H7 (cell line): ENCODE results near the gene VAV2. TPM values are rescaled to one million over a fixed set of nuclear protein-coding genes. Genes with fewer than 3 reads are reported as not detected.
A peak's percentile ranks its signal among the peaks of the same experiment; 100 is the strongest.

ENCODE experiments used
- DNase-seq: peaks from one replicate; pipeline ENCODE4 v3.0.0; 2012
- H3K27me3 ChIP-seq: 2 replicates; pipeline ENCODE4 v1.6.0; 2011; ENCODE audit warnings: mild to moderate bottlenecking, low read length; ENCODE audit not compliant: control insufficient read depth, insufficient read depth
- H3K36me3 ChIP-seq: replicated peaks from 2 replicates; pipeline ENCODE4 v1.5.1; 2011; ENCODE audit warnings: low read length; ENCODE audit not compliant: control insufficient read depth, insufficient read depth
- H3K4me3 ChIP-seq: 2 replicates; pipeline ENCODE4 v1.5.1; 2011; ENCODE audit warnings: low read depth, mild to moderate bottlenecking, control low read depth, low read length, moderate library complexity; ENCODE audit not compliant: insufficient read depth
- total RNA-seq: library from RNA; depleted of rRNA; stranded (reverse); fragments of >200 nt; shearing (Covaris generic); gene quantifications from 2 replicates; pipeline ENCODE4 v1.2.3, GENCODE V29; 2014

VAV2 gene
- total RNA-seq, 1 experiment from 2014 or later: 17.7 TPM

- no peaks in the 10 kb centered on the region for H3K27me3 ChIP-seq
- no peak overlapping the region for H3K4me3 ChIP-seq
- peak; percentile 64 for DNase-seq
- no peaks in the 10 kb centered on the region for H3K36me3 ChIP-seq
These were observed 149.3 kb downstream of the VAV2 start for GRCh38 chr9:133842721-133843227.

GRCh38 chr9:133842174-133842573, 149.9 kb downstream of the VAV2 start:
- Histone ChIP-seq H3K4me3 (no peak overlapping the region), H3K27me3 (no peaks in the 10 kb centered on the region), H3K36me3 (no peaks in the 10 kb centered on the region)
- peak; percentile 90 for DNase-seq

DNA sequence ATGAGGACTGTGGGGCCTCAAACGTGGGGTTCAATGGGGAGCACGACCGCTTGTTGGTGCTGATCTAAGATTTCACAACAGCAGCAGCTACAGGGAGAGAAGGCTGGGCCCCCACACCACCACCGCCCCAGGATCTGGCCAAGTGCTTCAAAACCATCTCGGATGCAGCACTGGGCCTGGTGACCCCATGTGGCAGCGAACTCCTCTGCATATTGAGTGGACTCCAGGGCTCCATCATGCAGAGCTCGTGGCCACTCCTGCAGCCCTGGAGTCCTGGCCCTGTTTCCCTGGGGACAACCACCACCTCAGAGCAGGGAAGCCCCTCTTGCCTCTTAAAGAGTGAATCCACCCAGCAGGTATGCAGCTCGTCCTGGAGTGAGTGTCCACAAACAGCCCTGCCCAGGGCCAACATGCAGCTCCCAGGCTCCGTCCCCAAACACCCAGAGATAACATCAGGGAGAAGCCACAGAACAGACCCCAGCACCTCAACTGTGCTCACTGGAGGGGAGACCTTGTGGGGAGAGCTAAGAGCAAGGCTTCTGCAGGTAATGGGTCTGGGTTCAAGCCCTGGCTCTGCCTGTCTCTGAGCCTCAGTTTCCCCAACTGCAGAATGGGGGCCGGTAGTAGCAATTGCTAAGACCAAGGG, 150.8 kb downstream of the VAV2 start:
- Histone ChIP-seq H3K4me3 (no peak overlapping the region), H3K36me3 (no peaks in the 10 kb centered on the region), H3K27me3 (no peaks in the 10 kb centered on the region)
- peak; percentile 61 for DNase-seq

- no peaks in the 10 kb centered on the region for H3K27me3 ChIP-seq
- peak; percentile 94 for DNase-seq
- no peaks in the 10 kb centered on the region for H3K36me3 ChIP-seq
- no peak overlapping the region for H3K4me3 ChIP-seq
These were observed 152.2 kb downstream of the VAV2 start for GRCh38 chr9:133839822-133840329.

GRCh38 chr9:133838859-133839507, 153.1 kb downstream of the VAV2 start:
- H3K36me3 ChIP-seq: no peaks in the 10 kb centered on the region
- no peaks in the 10 kb centered on the region for H3K27me3 ChIP-seq
- H3K4me3 ChIP-seq: no peak overlapping the region
- no peak for DNase-seq

- no peak for DNase-seq
- no peaks in the 10 kb centered on the region for H3K27me3 ChIP-seq
- H3K4me3 ChIP-seq: no peak overlapping the region
- H3K36me3 ChIP-seq: no peaks in the 10 kb centered on the region; the same call in 1 of the 2 replicates
These were observed 154.2 kb downstream of the VAV2 start for GRCh38 chr9:133837627-133838597.

DNA sequence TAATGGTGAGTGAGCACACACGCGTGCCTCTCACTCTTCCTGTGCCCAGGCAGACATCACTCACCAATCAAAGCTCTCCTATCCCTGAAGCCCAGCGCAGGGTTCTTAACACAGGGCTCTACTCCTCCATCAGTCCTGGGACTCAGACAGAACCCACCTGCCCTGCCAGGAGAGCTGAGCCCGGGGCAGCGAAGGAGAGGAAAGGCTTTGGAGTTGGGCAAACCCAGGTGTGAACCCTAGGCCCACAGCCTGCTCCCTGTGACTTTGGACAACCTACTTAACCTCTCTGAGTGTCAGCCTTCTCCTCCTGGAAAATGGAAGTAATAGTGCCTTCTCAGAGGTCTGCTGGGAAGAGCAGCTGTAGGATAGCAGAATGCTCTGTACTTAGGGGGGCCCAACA, 155.3 kb downstream of the VAV2 start:
- DNase-seq: no peak
- no peaks in the 10 kb centered on the region; the same call in 1 of the 2 replicates for H3K36me3 ChIP-seq
- no peaks in the 10 kb centered on the region for H3K27me3 ChIP-seq
- no peak overlapping the region for H3K4me3 ChIP-seq

- DNase-seq: peak; percentile 71
These were observed 155.9 kb downstream of the VAV2 start for GRCh38 chr9:133836001-133836758.

DNA sequence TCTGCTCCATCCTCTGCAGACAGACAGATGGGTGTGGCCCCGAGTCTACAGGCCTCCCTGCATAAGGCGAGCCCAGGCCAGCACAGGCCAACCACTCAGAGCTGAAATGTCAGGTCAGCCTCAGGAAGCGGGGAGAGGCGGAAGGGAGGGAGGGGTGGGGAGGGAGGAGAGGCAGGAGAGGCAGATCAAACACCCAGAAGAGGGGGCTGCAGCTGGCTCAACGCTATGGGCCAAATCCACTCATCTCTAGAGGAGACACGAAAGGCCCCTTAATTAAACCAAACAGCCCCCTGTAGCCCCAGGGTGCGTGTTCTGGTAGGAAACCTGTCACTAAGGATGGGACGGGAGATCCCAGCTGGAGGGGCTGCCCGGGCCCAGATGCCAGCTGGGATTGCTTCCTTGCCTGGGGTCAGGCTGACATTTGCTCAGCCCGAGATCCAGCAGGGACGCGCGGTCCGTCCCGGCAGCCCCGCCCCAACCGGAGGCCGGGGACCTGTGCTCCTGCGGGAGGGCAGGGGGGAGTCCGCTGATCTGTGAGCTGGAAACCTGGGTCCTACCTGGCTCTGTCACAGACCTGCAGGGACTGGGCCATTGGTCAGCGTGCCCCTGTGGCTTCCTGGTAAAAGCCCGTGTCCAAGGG, 156.7 kb downstream of the VAV2 start:
- DNase-seq: peak; percentile 82
- Histone ChIP-seq H3K4me3 (no peak overlapping the region), H3K36me3 (no peaks in the 10 kb centered on the region; the same call in 1 of the 2 replicates), H3K27me3 (no peaks in the 10 kb centered on the region)

More at GRCh38 chr9:133836001-133836758, 155.9 kb downstream of the VAV2 start:
- Histone ChIP-seq H3K4me3 (no peak overlapping the region), H3K27me3 (no peaks in the 10 kb centered on the region), H3K36me3 (no peaks in the 10 kb centered on the region; the same call in 1 of the 2 replicates)

GRCh38 chr9:133834080-133834976, 157.8 kb downstream of the VAV2 start:
- no peaks in the 10 kb centered on the region; the same call in 1 of the 2 replicates for H3K36me3 ChIP-seq
- H3K4me3 ChIP-seq: no peak overlapping the region
- no peak for DNase-seq
- H3K27me3 ChIP-seq: no peaks in the 10 kb centered on the region

DNA sequence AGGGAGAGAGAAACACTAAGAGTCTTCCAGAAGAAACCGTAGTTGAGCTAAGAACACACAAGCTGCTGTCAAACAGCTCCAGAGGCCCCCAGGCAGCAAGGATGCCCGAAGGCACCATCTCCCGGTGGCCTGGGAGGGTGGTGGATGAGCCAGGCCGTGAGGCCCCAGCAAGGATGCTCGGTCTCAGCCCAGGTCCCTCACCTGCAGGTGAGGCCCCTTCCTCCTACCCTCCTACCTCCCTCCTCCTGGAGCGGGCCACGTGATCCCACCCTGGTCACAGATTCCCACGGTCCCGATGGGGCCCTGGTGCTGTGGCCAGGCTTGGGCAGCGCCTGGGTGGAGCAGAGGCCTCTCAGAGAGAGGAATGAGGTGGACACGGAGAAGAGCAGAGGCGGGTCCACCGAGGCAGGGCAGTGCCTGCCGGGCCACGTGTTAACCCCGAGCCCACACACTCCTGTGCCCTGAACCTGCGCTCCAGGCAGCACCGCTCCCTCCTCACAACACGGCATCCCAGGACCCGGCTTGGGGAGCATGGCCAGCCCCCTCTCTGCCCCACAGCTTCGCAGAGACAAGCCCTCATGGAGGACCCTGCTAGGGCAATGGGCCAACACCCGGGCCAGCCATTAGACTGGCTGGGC, 158.6 kb downstream of the VAV2 start:
- DNase-seq: no peak
- no peaks in the 10 kb centered on the region for H3K27me3 ChIP-seq
- H3K4me3 ChIP-seq: no peak overlapping the region
- no peaks in the 10 kb centered on the region; the same call in 1 of the 2 replicates for H3K36me3 ChIP-seq

DNA sequence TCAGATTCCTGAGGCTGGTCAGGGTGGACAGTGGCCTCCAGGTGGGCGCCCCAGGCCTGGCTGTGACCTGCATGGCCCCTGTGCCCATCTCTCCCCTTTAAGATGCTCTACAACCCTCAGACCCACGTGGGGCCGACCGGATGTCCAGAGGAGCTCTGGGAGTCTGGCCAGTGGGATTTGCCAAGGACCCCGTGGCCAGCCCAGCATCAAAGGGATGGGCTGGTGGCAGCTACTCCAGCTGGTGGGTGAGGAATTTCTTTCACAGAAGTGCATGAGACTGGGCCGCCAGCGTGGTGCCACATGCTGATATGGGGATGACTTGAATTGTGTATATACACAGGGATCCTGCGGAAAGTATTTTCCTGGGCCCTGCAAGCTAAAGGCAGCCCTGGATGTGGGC, 159.2 kb downstream of the VAV2 start:
- Histone ChIP-seq H3K4me3 (no peak overlapping the region), H3K27me3 (no peaks in the 10 kb centered on the region), H3K36me3 (no peaks in the 10 kb centered on the region; the same call in 1 of the 2 replicates)
- no peak for DNase-seq
